Sigmoid colon (tissue), 7 donors: ENCODE measurements around the gene CTXND2. TPM values are rescaled to one million over a fixed set of nuclear protein-coding genes. Genes with fewer than 3 reads are reported as not detected.
"Not testable (repeated sequence)": the region's sequence is repeated elsewhere in the genome, so short reads cannot be mapped to it uniquely, and the experiment has no call there.

Source experiments
- DNase-seq: peaks from one replicate; pipeline ENCODE4 v3.0.0-alpha.2; 2019
- H3K27ac ChIP-seq, 4 donors: fragments of 200-600 bp; sonication (generic); one replicate each; pipeline ENCODE4 v1.5.1; 2016 to 2019; ENCODE audit warnings: mild to moderate bottlenecking in 1 of 4
- H3K27me3 ChIP-seq, 3 donors: fragments of 200-600 bp; sonication (generic); one replicate each; pipeline ENCODE4 v1.5.1; 2019; ENCODE audit warnings: mild to moderate bottlenecking in 1 of 3
- H3K36me3 ChIP-seq, 4 donors: fragments of 200-600 bp; sonication (generic); one replicate each; pipeline ENCODE4 v1.5.1; 2016 to 2019
- H3K4me1 ChIP-seq, 4 donors: fragments of 200-600 bp; sonication (generic); one replicate each; pipeline ENCODE4 v1.5.1; 2017 to 2019
- H3K4me3 ChIP-seq, 4 donors: fragments of 200-600 bp; sonication (generic); one replicate each; pipeline ENCODE4 v1.5.1; 2017 to 2019; ENCODE audit warnings: mild to moderate bottlenecking in 2 of 4, moderate library complexity in 1 of 4
- H3K9me3 ChIP-seq, 4 donors: fragments of 200-600 bp in 3 of 4; sonication (generic) in 3 of 4; one replicate each; pipeline versions ENCODE4 v1.5.1 to v1.6.1; 2013 to 2019
- CTCF ChIP-seq, 4 experiments: fragments of 450-650 bp in 3 of 4; fragments of 200-600 bp in 1 of 4; IDR thresholded peaks; one replicate each; pipeline ENCODE4 v1.5.1; 2016 to 2019; ENCODE audit warnings: antibody characterized with exemption in 4 of 4, mild to moderate bottlenecking in 3 of 4, moderate library complexity in 2 of 4
- EP300 ChIP-seq, 4 donors: sonication (generic); formaldehyde crosslinking; IDR thresholded peaks; one replicate each; pipeline ENCODE4 v1.6.1; 2017; ENCODE audit warnings: antibody characterized with exemption in 4 of 4
- POLR2A ChIP-seq, 2 donors: fragments of 450-650 bp; IDR thresholded peaks; one replicate each; pipeline ENCODE4 v1.6.1; 2016; ENCODE audit warnings: antibody characterized with exemption in 2 of 2, mild to moderate bottlenecking in 2 of 2, moderate library complexity in 2 of 2
- POLR2AphosphoS5 ChIP-seq, 4 donors: sonication (generic); formaldehyde crosslinking; IDR thresholded peaks; one replicate each; pipeline ENCODE4 v1.6.1; 2017; ENCODE audit warnings: antibody characterized with exemption in 4 of 4
- WGBS, 2 donors: extraction: QIAGEN DNeasy Blood & Tissue Kit; methylation state at CpG; one replicate each; pipeline ENCODE4 v1.1.7; 2013; 5-methylcytosine and 5-hydroxymethylcytosine counted together
- intact Hi-C: fragments of 100-400 bp; cut with DNase I; formaldehyde crosslinking; loops from one replicate; pipeline ENCODE4 v1.15.1; 2023
- polyA plus RNA-seq, 3 donors: library from polyadenylated mRNA; stranded (reverse); fragments of 200-250 nt; gene quantifications; one replicate each; pipeline ENCODE4 v1.2.3, GENCODE V29; 2013
- total RNA-seq, 4 donors: library from RNA; depleted of rRNA; stranded (reverse); fragments of >200 nt; gene quantifications; one replicate each; pipeline ENCODE4 v1.1.0, GENCODE V29; 2016
- donor health status: healthy with polysubstance abuse.
- donor health status: Bipolar disorder and iron deficiency.
- donor health status: healthy.

The CTXND2 gene
- total and polyA plus RNA-seq, 7 donors = not detected

DNA sequence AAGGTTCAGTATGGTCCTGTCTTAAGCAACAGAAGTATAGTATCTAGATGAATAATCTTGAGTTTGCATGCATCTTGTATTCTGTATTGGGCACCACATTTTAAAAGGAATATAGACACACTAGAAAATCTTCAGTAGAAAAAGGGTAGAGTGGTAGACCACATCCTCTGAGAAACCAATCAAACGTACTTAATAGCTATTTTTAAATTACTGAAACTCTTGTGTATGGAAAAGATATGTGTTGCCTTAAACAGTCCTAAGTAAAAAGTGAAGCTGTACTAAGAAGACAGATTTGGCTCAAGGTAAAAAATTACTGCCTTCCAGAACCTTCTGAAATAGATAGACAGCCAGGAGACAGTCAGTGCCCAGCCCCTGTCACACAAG, 3.1 kb downstream of the CTXND2 start:
- intact Hi-C loops = no loop called here
- no peaks in the 10 kb centered on the region for H3K9me3 ChIP-seq
- TF ChIP-seq POLR2AphosphoS5 (IDR thresholded peaks at IDR 0.05) (no peak), CTCF (IDR thresholded peaks at IDR 0.05) (no peak), EP300 (IDR thresholded peaks at IDR 0.05) (no peak)
- 38 to 69% methylated on average over 1 of the region's 1 CpG for WGBS, 2 donors
- no peaks in the 10 kb centered on the region for H3K36me3 ChIP-seq
- H3K4me1 ChIP-seq = no peaks in the 10 kb centered on the region
- no peaks in the 10 kb centered on the region for H3K27me3 ChIP-seq
- no peak overlapping the region for H3K4me3 ChIP-seq
- no peak overlapping the region for H3K27ac ChIP-seq
- no peak for DNase-seq

GRCh38 chr1:150893336-150893913, 6.5 kb downstream of the CTXND2 start:
- Histone ChIP-seq H3K27me3 (no peaks in the 10 kb centered on the region), H3K36me3 (no peaks in the 10 kb centered on the region), H3K27ac (no peak overlapping the region), H3K4me3 (no peak overlapping the region), H3K4me1 (no peaks in the 10 kb centered on the region), H3K9me3 (no peaks in the 10 kb centered on the region)
- intact Hi-C loops = no loop called here
- WGBS, 2 donors = 94 to 97% methylated on average over 3 of the region's 3 CpGs
- no peak for DNase-seq
- TF ChIP-seq CTCF (IDR thresholded peaks at IDR 0.05) (no peak), POLR2A (IDR thresholded peaks at IDR 0.05) (no peak), EP300 (IDR thresholded peaks at IDR 0.05) (no peak), POLR2AphosphoS5 (IDR thresholded peaks at IDR 0.05) (no peak)

- DNase-seq = no peak
- no peaks in the 10 kb centered on the region for H3K27me3 ChIP-seq
- no peaks in the 10 kb centered on the region for H3K9me3 ChIP-seq
- no peaks in the 10 kb centered on the region for H3K4me1 ChIP-seq
- no peaks in the 10 kb centered on the region for H3K36me3 ChIP-seq
- 87 to 95% methylated on average over 4 of the region's 4 CpGs for WGBS, 2 donors
- no peak for TF ChIP-seq POLR2AphosphoS5 (IDR thresholded peaks at IDR 0.05)
- TF ChIP-seq EP300 (IDR thresholded peaks at IDR 0.05) = no peak
- no peak for TF ChIP-seq POLR2A (IDR thresholded peaks at IDR 0.05)
- TF ChIP-seq CTCF (IDR thresholded peaks at IDR 0.05) = no peak
- intact Hi-C loops = no loop called here
- H3K4me3 ChIP-seq = no peak overlapping the region
- no peak overlapping the region for H3K27ac ChIP-seq
Measured at GRCh38 chr1:150895618-150896017, 8.7 kb downstream of the CTXND2 start.

DNA sequence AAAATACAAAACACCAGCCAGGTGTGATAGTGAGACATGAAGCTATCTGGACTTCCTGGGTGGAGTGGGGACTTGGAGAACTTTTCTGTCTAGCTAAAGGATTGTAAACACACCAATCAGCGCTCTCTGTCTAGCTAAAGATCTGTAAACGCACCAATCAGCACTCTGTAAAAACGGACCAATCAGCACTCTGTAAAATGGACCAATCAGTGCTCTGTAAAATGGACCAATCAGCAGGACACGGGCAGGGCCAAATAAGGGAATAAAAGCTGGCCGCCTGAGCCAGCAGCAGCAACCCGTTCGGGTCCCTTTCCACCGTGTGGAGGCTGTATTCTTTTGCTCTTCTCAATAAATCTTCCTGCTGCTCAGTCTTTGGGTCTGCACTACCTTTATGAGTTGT, 12.9 kb downstream of the CTXND2 start:
- H3K36me3 ChIP-seq, H3K4me1 ChIP-seq, H3K9me3 ChIP-seq, H3K27me3 ChIP-seq, H3K4me3 ChIP-seq, DNase-seq, intact Hi-C loops, H3K27ac ChIP-seq: not testable (repeated sequence)
- 91 to 92% methylated on average over 8 of the region's 8 CpGs for WGBS, 2 donors

DNA sequence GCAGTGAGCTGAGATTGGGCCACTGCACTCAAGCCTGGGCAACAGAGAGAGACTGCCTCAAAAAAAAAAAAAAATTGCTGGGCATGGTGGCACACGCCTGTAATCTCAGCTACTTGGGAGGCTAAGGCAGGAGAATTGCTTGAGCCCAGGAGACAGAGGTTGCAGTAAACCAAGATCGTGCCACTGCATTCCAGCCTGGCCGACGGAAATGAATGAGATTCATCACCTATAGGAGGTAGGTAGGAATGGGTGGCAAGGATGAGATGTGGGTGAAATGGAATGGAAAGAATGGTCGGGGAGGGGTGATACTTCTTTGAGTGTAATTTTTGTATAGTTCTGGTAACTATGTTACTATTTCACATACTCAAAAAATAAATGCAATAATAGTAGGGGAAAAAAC, 15.4 kb downstream of the CTXND2 start:
- Histone ChIP-seq H3K4me3 (no peak overlapping the region), H3K4me1 (no peaks in the 10 kb centered on the region), H3K27ac (no peak overlapping the region), H3K36me3 (no peaks in the 10 kb centered on the region), H3K27me3 (no peaks in the 10 kb centered on the region), H3K9me3 (no peaks in the 10 kb centered on the region)
- 91 to 93% methylated on average over 5 of the region's 5 CpGs for WGBS, 2 donors
- TF ChIP-seq POLR2AphosphoS5 (IDR thresholded peaks at IDR 0.05) = no peak
- TF ChIP-seq CTCF (IDR thresholded peaks at IDR 0.05) = no peak
- no peak for TF ChIP-seq EP300 (IDR thresholded peaks at IDR 0.05)
- no peak for TF ChIP-seq POLR2A (IDR thresholded peaks at IDR 0.05)
- intact Hi-C loops = no loop called here
- no peak for DNase-seq
